Measurements from ENCODE around the gene LYZL4. TPM values are rescaled to one million over a fixed set of nuclear protein-coding genes. Genes with fewer than 3 reads are reported as not detected.
A peak's percentile ranks its signal among the peaks of the same experiment; 100 is the strongest.

LYZL4 gene
- total and polyA plus RNA-seq, 2 of the 13 experiments (the other 11 are each of a cell fraction or from before 2014, with no cell fraction given) = not detected

- DNase-seq (ENCODE audit: low spot score) (no peak), FAIRE-seq (no peak), ATAC-seq (no peak)
- CTCF ChIA-PET (ENCODE audit: low intra/inter-chr PET ratio, low total read pairs) = no interaction called here
- no peak overlapping the region for H2AFZ ChIP-seq (ENCODE audit: low read length)
- no peak overlapping the region for H3K4me2 ChIP-seq (ENCODE audit: low read depth, low read length)
- H3K36me3 ChIP-seq (replicated peaks in 1 of 2; ENCODE audit: control insufficient read depth in 1 of 2, insufficient read depth in 2 of 2, low read length in 2 of 2) = no peaks in the 10 kb centered on the region
- H3K79me2 ChIP-seq (ENCODE audit: insufficient read depth, low read length) = no peaks in the 10 kb centered on the region
- H4K20me1 ChIP-seq (ENCODE audit: insufficient read depth, low read length) = no peaks in the 10 kb centered on the region
- H3K4me3 ChIP-seq (replicated peaks in 1 of 3; ENCODE audit: insufficient read depth in 1 of 3, low read depth in 2 of 3, low read length in 3 of 3) = no peak overlapping the region
- TF ChIP-seq MAFF (IDR thresholded peaks at IDR 0.05; ENCODE audit: low read depth, low read length) = peak; percentile 98
- no peak for TF ChIP-seq AKAP8 (CRISPR knock-in tag; IDR thresholded peaks at IDR 0.05)
- TF ChIP-seq MAFK (conservative IDR thresholded peaks at IDR 0.05 in 1 of 2, IDR thresholded peaks at IDR 0.05 in 1 of 2; ENCODE audit: low read length in 2 of 2) = peak; percentile 94 to 98
- no peaks in the 10 kb centered on the region for H3K9me3 ChIP-seq (ENCODE audit: low read length)
- intact Hi-C loops (cut with micrococcal nuclease; ENCODE audit: unreplicated experiment) (no loop called here), in situ Hi-C loops (cut with HindIII; ENCODE audit: extremely low pct_ligation_motif_present, low pct_unique_long_range_greater_than_20kb) (no loop called here)
- no TSS peak for BruUV-seq (replicated peaks)
- POLR2A ChIA-PET = no interaction called here
- H3K4me1 ChIP-seq (ENCODE audit: insufficient read depth, low read length) = no peaks in the 10 kb centered on the region
- H3K9ac ChIP-seq (ENCODE audit: insufficient read depth, low read depth, low read length) = no peak overlapping the region
- no peaks in the 10 kb centered on the region; a peak in 1 of 5 replicates for H3K27me3 ChIP-seq (ENCODE audit: control insufficient read depth in 1 of 2, insufficient read depth in 2 of 2, low read length in 2 of 2)
- no peak overlapping the region for H3K27ac ChIP-seq (ENCODE audit: extremely low read length, insufficient read depth, low read length)
Observed at GRCh38 chr3:42353631-42354030, 56.8 kb downstream of the LYZL4 start.

DNA sequence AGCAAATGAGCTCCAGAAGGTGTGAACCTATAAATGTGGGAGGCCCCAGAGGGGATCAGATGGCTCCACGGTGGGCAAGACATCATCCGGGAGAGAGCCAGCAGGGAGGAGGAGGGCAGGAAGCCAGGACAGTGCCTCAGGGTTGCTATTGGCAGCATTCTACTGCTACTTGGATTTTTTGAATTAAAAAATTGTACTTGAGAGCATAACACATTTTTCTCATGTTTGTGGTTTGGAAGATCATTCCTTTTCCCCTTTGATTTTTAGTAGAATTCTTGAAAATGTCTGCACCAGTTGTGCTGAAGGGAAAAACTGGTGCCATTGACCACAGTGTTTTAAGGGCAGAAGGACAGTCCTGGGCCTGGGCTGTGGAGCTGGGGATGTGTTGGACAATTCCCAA is 59.2 kb downstream of the LYZL4 start:
- POLR2A ChIA-PET = no interaction called here
- Histone ChIP-seq H3K36me3 (replicated peaks in 1 of 2; ENCODE audit: control insufficient read depth in 1 of 2, insufficient read depth in 2 of 2, low read length in 2 of 2) (no peaks in the 10 kb centered on the region), H3K27ac (ENCODE audit: extremely low read length, insufficient read depth, low read length) (no peak overlapping the region), H3K4me1 (ENCODE audit: insufficient read depth, low read length) (no peaks in the 10 kb centered on the region), H3K9me3 (ENCODE audit: low read length) (no peaks in the 10 kb centered on the region), H3K79me2 (ENCODE audit: insufficient read depth, low read length) (no peaks in the 10 kb centered on the region), H4K20me1 (ENCODE audit: insufficient read depth, low read length) (no peaks in the 10 kb centered on the region), H3K9ac (ENCODE audit: insufficient read depth, low read depth, low read length) (no peak overlapping the region), H3K4me3 (replicated peaks in 1 of 3; ENCODE audit: insufficient read depth in 1 of 3, low read depth in 2 of 3, low read length in 3 of 3) (no peak overlapping the region), H3K4me2 (ENCODE audit: low read depth, low read length) (no peak overlapping the region), H2AFZ (ENCODE audit: low read length) (no peak overlapping the region), H3K27me3 (ENCODE audit: control insufficient read depth in 1 of 2, insufficient read depth in 2 of 2, low read length in 2 of 2) (peaks cover 0 to 12% of the 10 kb centered on the region in 2 experiments; a peak in 2 of 5 replicates)
- ATAC-seq (no peak), DNase-seq (ENCODE audit: low spot score) (no peak), FAIRE-seq (no peak)
- 35% methylated on average over 2 of the region's 2 CpGs for WGBS (ENCODE audit: low lambda C conversion rate)
- CTCF ChIA-PET (ENCODE audit: low intra/inter-chr PET ratio, low total read pairs) = no interaction called here
- BruUV-seq (replicated peaks) = no TSS peak
- in situ Hi-C loops (cut with HindIII; ENCODE audit: extremely low pct_ligation_motif_present, low pct_unique_long_range_greater_than_20kb) (no loop called here), intact Hi-C loops (cut with micrococcal nuclease; ENCODE audit: unreplicated experiment) (no loop called here)
- no peak for TF ChIP-seq ATF7 (IDR thresholded peaks at IDR 0.05)
- no peak for TF ChIP-seq ATF7 (CRISPR knock-in tag; IDR thresholded peaks at IDR 0.05)
- no peak for TF ChIP-seq ZNF891 (CRISPR knock-in tag; IDR thresholded peaks at IDR 0.05)
- no peak for TF ChIP-seq RXRB (CRISPR knock-in tag; IDR thresholded peaks at IDR 0.05; ENCODE audit: borderline replicate concordance)
- no peak for TF ChIP-seq THAP7 (CRISPR knock-in tag; IDR thresholded peaks at IDR 0.05)
- TF ChIP-seq RCOR2 (CRISPR knock-in tag; IDR thresholded peaks at IDR 0.05) = no peak
- no peak for TF ChIP-seq TBX2 (CRISPR knock-in tag; IDR thresholded peaks at IDR 0.05; ENCODE audit: borderline replicate concordance)
- no peak for TF ChIP-seq ETS1 (CRISPR knock-in tag; IDR thresholded peaks at IDR 0.05)
- TF ChIP-seq SIX1 (CRISPR knock-in tag; IDR thresholded peaks at IDR 0.05; ENCODE audit: borderline replicate concordance) = no peak
- no peak for TF ChIP-seq SPEN (CRISPR knock-in tag; IDR thresholded peaks at IDR 0.05; ENCODE audit: low read depth)
- no peak for TF ChIP-seq HMG20A (CRISPR knock-in tag; IDR thresholded peaks at IDR 0.05; ENCODE audit: borderline replicate concordance)
- TF ChIP-seq SOX6 (IDR thresholded peaks at IDR 0.05) = no peak
- no peak for TF ChIP-seq SOX6 (CRISPR knock-in tag; IDR thresholded peaks at IDR 0.05)
- no peak for TF ChIP-seq SKI (IDR thresholded peaks at IDR 0.05; ENCODE audit: partially characterized antibody)
- TF ChIP-seq, protein P1, sequence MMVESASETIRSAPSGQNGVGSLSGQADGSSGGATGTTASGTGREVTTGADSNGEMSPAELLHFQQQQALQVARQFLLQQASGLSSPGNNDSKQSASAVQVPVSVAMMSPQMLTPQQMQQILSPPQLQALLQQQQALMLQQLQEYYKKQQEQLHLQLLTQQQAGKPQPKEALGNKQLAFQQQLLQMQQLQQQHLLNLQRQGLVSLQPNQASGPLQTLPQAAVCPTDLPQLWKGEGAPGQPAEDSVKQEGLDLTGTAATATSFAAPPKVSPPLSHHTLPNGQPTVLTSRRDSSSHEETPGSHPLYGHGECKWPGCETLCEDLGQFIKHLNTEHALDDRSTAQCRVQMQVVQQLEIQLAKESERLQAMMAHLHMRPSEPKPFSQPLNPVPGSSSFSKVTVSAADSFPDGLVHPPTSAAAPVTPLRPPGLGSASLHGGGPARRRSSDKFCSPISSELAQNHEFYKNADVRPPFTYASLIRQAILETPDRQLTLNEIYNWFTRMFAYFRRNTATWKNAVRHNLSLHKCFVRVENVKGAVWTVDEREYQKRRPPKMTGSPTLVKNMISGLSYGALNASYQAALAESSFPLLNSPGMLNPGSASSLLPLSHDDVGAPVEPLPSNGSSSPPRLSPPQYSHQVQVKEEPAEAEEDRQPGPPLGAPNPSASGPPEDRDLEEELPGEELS (CRISPR knock-in tag; IDR thresholded peaks at IDR 0.05) = no peak

Data from HepG2 (cell line).